Pons (tissue), 1 donor: ENCODE data around the gene SYNPO2.
"Not testable (repeated sequence)": the region's sequence is repeated elsewhere in the genome, so short reads cannot be mapped to it uniquely, and the experiment has no call there.

Source experiments
- DNase-seq: peaks from one replicate; pipeline ENCODE4 v3.0.0-alpha.2; 2016; ENCODE audit warnings: low spot score

Gene SYNPO2

GRCh38 chr4:118973295-118973694 is 84.6 kb downstream of the SYNPO2 start:
- DNase-seq, result no peak

GRCh38 chr4:118974758-118975157 is 86.1 kb downstream of the SYNPO2 start:
- DNase-seq, result no peak

GRCh38 chr4:118975449-118976192 is 87.0 kb downstream of the SYNPO2 start:
- no peak for DNase-seq

GRCh38 chr4:118976193-118976560 is 87.5 kb downstream of the SYNPO2 start:
- DNase-seq, result not testable (repeated sequence)

- DNase-seq, result not testable (repeated sequence)
Measured at GRCh38 chr4:118977100-118977499, 88.4 kb downstream of the SYNPO2 start.

- no peak for DNase-seq
Measured at GRCh38 chr4:118979712-118980111, 91.1 kb downstream of the SYNPO2 start.

GRCh38 chr4:118981171-118981838 is 92.7 kb downstream of the SYNPO2 start:
- no peak for DNase-seq

GRCh38 chr4:118981839-118982381 is 93.3 kb downstream of the SYNPO2 start:
- DNase-seq, result peak; percentile 79

- no peak for DNase-seq
Measured at GRCh38 chr4:118983293-118983692, 94.6 kb downstream of the SYNPO2 start.

GRCh38 chr4:118983831-118984230 is 95.2 kb downstream of the SYNPO2 start:
- no peak for DNase-seq

- DNase-seq, result no peak
Measured at GRCh38 chr4:118985170-118986000, 96.7 kb downstream of the SYNPO2 start.

- no peak for DNase-seq
Measured at GRCh38 chr4:118987959-118988634, 99.4 kb downstream of the SYNPO2 start.

GRCh38 chr4:118988635-118988972 is 100.0 kb downstream of the SYNPO2 start:
- DNase-seq, result no peak

- DNase-seq, result no peak
Measured at GRCh38 chr4:118989098-118990080, 100.7 kb downstream of the SYNPO2 start.

GRCh38 chr4:118991686-118992085 is 103.0 kb downstream of the SYNPO2 start:
- no peak for DNase-seq

GRCh38 chr4:118992149-118992548 is 103.5 kb downstream of the SYNPO2 start:
- DNase-seq, result no peak

- no peak for DNase-seq
Measured at GRCh38 chr4:118993333-118993732, 104.7 kb downstream of the SYNPO2 start.

GRCh38 chr4:118994030-118994429 is 105.4 kb downstream of the SYNPO2 start:
- DNase-seq, result no peak

GRCh38 chr4:118995693-118996391 is 107.2 kb downstream of the SYNPO2 start:
- no peak for DNase-seq

GRCh38 chr4:118997601-118998000 is 108.9 kb downstream of the SYNPO2 start:
- DNase-seq, result no peak
